Liver (tissue), 9 donors: ENCODE results near the gene CRB2. TPM values are rescaled to one million over a fixed set of nuclear protein-coding genes. Genes with fewer than 3 reads are reported as not detected.

Experiments
- DNase-seq: peaks from one replicate; pipeline ENCODE4 v3.0.0-alpha.2; 2017; ENCODE audit warnings: low spot score
- H3K27ac ChIP-seq, 2 donors: one replicate each; pipeline ENCODE4 v1.7.0; 2013; ENCODE audit warnings: inconsistent platforms in 2 of 2, low read length in 2 of 2, control low read depth in 1 of 2, low read depth in 1 of 2, mild to moderate bottlenecking in 1 of 2
- H3K27me3 ChIP-seq, 4 donors: one replicate each; pipeline versions ENCODE4 v1.6.1 to v1.7.0; 2013; ENCODE audit warnings: low read length in 3 of 4, inconsistent platforms in 1 of 4, mild to moderate bottlenecking in 1 of 4, moderate library complexity in 1 of 4; ENCODE audit not compliant: control insufficient read depth in 4 of 4, insufficient read depth in 4 of 4
- H3K36me3 ChIP-seq, 4 donors: one replicate each; pipeline versions ENCODE4 v1.6.1 to v1.7.0; 2013; ENCODE audit warnings: low read length in 3 of 4, mild to moderate bottlenecking in 3 of 4, low read depth in 1 of 4, moderate library complexity in 1 of 4; ENCODE audit not compliant: control insufficient read depth in 4 of 4, insufficient read depth in 3 of 4
- H3K4me1 ChIP-seq, 4 donors: one replicate each; pipeline versions ENCODE4 v1.6.1 to v1.7.0; 2013; ENCODE audit warnings: low read length in 3 of 4, mild to moderate bottlenecking in 3 of 4, moderate library complexity in 1 of 4; ENCODE audit not compliant: control insufficient read depth in 4 of 4, insufficient read depth in 4 of 4
- H3K4me3 ChIP-seq, 3 donors: one replicate each; pipeline versions ENCODE4 v1.6.1 to v1.7.0; 2013; ENCODE audit warnings: low read length in 3 of 3, control low read depth in 1 of 3, low read depth in 1 of 3, mild to moderate bottlenecking in 1 of 3
- H3K9ac ChIP-seq, 2 donors: one replicate each; pipeline ENCODE4 v1.7.0; 2013; ENCODE audit warnings: low read length in 2 of 2, mild to moderate bottlenecking in 2 of 2, moderate library complexity in 2 of 2, control low read depth in 1 of 2, low read depth in 1 of 2
- H3K9me3 ChIP-seq, 4 donors: one replicate each; pipeline versions ENCODE4 v1.6.1 to v1.7.0; 2013; ENCODE audit warnings: low read length in 3 of 4; ENCODE audit not compliant: control insufficient read depth in 4 of 4
- EGR1 ChIP-seq, 2 donors: IDR thresholded peaks; 2 replicates each; pipeline ENCODE4 v1.6.1; 2016 to 2018; ENCODE audit warnings: antibody characterized with exemption in 2 of 2, low read depth in 2 of 2
- FOXA1 ChIP-seq: IDR thresholded peaks from 2 replicates; pipeline ENCODE4 v1.6.1; 2016; ENCODE audit warnings: antibody characterized with exemption
- GABPA ChIP-seq, 2 donors: IDR thresholded peaks in 1 of 2; conservative IDR thresholded peaks in 1 of 2; 2 replicates each; pipeline ENCODE4 v1.6.1; 2016; ENCODE audit warnings: antibody characterized with exemption in 2 of 2, mild to moderate bottlenecking in 1 of 2, moderate library complexity in 1 of 2
- HNF4A ChIP-seq, 2 donors: conservative IDR thresholded peaks; 2 replicates each; pipeline ENCODE4 v1.6.1; 2016; ENCODE audit warnings: antibody characterized with exemption in 2 of 2, mild to moderate bottlenecking in 2 of 2
- JUND ChIP-seq, 2 donors: IDR thresholded peaks; 2 replicates each; pipeline ENCODE4 v1.6.1; 2016; ENCODE audit warnings: antibody characterized with exemption in 2 of 2
- NR2F2 ChIP-seq: IDR thresholded peaks from 2 replicates; pipeline ENCODE4 v1.6.1; 2016; ENCODE audit warnings: antibody characterized with exemption
- RAD21 ChIP-seq, 2 donors: IDR thresholded peaks; 2 replicates each; pipeline ENCODE4 v1.6.1; 2016; ENCODE audit warnings: antibody characterized with exemption in 2 of 2, mild to moderate bottlenecking in 2 of 2
- RXRA ChIP-seq, 2 donors: IDR thresholded peaks; 2 replicates each; pipeline ENCODE4 v1.6.1; 2017 to 2018; ENCODE audit warnings: antibody characterized with exemption in 2 of 2, mild to moderate bottlenecking in 1 of 2
- SP1 ChIP-seq: IDR thresholded peaks from 2 replicates; pipeline ENCODE4 v1.6.1; 2018; ENCODE audit warnings: antibody characterized with exemption, mild to moderate bottlenecking
- TAF1 ChIP-seq: conservative IDR thresholded peaks from 2 replicates; pipeline ENCODE4 v1.6.1; 2016; ENCODE audit warnings: antibody characterized with exemption, mild to moderate bottlenecking
- WGBS: extraction: QIAGEN DNeasy Blood & Tissue Kit; methylation state at CpG from one replicate; pipeline ENCODE4 v1.1.7; 2013; 5-methylcytosine and 5-hydroxymethylcytosine counted together
- polyA plus RNA-seq, 2 donors: library from polyadenylated mRNA; stranded (reverse) in 1 of 2; unstranded in 1 of 2; fragments of 200-250 nt in 1 of 2; fragments of >200 nt in 1 of 2; fragmentation: Nextera tagmentation in 1 of 2; extraction: Ambion mirVana in 1 of 2; gene quantifications; one replicate each; pipeline versions ENCODE4 v1.2.1 to v1.2.3, GENCODE V29; 2013 to 2015
- total RNA-seq, 2 donors: library from RNA; depleted of rRNA; stranded (reverse); fragments of >200 nt; gene quantifications; one replicate each; pipeline ENCODE4 v1.2.3, GENCODE V29; 2014
- TF ChIP-seq, protein P1 (sequence below): IDR thresholded peaks from 2 replicates; pipeline ENCODE4 v1.6.1; 2016; ENCODE audit warnings: antibody characterized with exemption
- TF ChIP-seq, protein P2 (sequence below): IDR thresholded peaks from 2 replicates; pipeline ENCODE4 v1.6.1; 2016; ENCODE audit warnings: antibody characterized with exemption, mild to moderate bottlenecking
- donor health status: healthy.
- donor health status: healthy.
- donor health status: healthy.
- donor health status: healthy.
- donor health status: healthy.

CRB2 gene
- total and polyA plus RNA-seq, 4 donors = 1.7 TPM; not detected in 3

DNA sequence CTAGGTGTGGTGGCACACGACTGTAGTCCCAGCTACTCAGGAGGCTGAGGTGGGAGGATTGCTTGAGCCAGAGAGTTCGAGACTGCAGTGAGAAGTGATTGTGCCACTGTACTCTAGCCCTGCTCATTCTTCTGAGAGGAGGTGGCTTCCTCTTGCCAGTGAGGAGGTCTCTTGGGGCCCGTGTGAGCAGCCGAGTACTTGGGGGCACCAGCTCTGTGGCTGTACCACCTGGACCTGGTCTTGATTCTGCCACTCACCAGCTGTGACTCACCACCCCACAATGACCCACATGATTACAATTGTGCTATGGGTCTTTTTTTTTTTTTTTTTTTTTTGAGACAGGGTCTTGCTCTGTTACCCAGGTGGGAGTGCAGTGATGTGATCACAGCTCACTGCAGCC is 18.0 kb upstream of the CRB2 start:
- TF ChIP-seq SP1 = no peak
- no peak for TF ChIP-seq RAD21 (IDR thresholded peaks at IDR 0.05)
- no peak for TF ChIP-seq TAF1
- TF ChIP-seq, protein P1, sequence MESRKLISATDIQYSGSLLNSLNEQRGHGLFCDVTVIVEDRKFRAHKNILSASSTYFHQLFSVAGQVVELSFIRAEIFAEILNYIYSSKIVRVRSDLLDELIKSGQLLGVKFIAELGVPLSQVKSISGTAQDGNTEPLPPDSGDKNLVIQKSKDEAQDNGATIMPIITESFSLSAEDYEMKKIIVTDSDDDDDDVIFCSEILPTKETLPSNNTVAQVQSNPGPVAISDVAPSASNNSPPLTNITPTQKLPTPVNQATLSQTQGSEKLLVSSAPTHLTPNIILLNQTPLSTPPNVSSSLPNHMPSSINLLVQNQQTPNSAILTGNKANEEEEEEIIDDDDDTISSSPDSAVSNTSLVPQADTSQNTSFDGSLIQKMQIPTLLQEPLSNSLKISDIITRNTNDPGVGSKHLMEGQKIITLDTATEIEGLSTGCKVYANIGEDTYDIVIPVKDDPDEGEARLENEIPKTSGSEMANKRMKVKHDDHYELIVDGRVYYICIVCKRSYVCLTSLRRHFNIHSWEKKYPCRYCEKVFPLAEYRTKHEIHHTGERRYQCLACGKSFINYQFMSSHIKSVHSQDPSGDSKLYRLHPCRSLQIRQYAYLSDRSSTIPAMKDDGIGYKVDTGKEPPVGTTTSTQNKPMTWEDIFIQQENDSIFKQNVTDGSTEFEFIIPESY = no peak
- Histone ChIP-seq H3K27me3 (no peaks in the 10 kb centered on the region), H3K9ac (no peak overlapping the region), H3K4me1 (no peaks in the 10 kb centered on the region), H3K27ac (no peak overlapping the region), H3K4me3 (no peak overlapping the region), H3K9me3 (no peaks in the 10 kb centered on the region), H3K36me3 (no peaks in the 10 kb centered on the region)
- 89% methylated on average over 4 of the region's 4 CpGs for WGBS
- no peak for DNase-seq

DNA sequence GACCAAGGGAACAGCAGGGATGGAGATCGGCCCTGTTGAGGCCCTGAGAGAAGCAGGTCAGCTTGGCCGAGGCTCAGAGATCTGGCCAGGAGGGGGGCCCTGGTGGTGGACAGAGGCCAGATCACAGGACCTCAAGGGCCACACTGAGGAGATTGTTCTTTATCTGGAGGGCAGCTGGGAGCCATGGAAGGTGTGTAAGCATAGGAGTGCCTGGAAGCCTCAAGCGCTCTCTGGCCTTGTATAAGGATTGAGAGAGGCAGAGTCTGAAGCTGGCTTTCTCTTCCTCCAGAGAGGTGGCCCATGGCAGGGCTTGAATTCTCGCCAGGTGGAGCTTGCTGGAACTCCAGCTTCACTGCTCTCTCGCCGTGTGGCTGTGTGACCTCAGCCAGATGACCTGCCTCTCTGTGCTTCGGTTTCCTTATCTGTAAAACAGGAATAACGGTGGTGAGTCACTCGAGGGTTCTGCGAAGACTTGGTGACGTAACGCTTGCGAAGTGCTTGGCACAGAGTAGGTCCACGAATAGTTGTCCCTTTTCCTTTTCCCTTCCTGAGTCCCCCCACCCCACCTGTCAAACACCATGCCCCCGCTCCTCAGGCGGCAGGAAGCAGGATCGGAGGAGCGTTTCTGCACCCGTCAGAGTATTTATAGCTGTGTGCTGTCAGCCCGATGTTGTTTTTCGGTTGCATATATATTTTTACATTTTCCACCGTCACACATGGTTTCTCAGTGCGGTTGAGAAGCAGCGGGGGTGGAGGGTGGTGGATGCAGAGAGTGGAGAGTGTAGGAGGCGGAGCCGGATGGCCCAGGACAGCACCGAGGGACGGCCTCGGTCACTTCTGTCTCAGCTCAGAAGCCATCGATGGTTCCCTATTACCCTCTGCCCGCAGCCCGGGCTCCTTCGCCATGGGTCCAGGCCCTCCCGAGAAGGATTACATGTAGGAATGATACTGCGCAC is 17.0 kb upstream of the CRB2 start:
- no peak for DNase-seq
- 76% methylated on average over 35 of the region's 35 CpGs for WGBS
- H3K9ac ChIP-seq = no peak overlapping the region

More for the DNA sequence above, 17.0 kb upstream of the CRB2 start:
- no peak overlapping the region for H3K27ac ChIP-seq
- no peaks in the 10 kb centered on the region for H3K36me3 ChIP-seq
- H3K4me1 ChIP-seq = no peaks in the 10 kb centered on the region
- H3K4me3 ChIP-seq = no peak overlapping the region
- no peak for TF ChIP-seq TAF1
- TF ChIP-seq FOXA1 = no peak
- TF ChIP-seq JUND (IDR thresholded peaks at IDR 0.05) = no peak
- TF ChIP-seq NR2F2 = no peak
- TF ChIP-seq, protein P2, sequence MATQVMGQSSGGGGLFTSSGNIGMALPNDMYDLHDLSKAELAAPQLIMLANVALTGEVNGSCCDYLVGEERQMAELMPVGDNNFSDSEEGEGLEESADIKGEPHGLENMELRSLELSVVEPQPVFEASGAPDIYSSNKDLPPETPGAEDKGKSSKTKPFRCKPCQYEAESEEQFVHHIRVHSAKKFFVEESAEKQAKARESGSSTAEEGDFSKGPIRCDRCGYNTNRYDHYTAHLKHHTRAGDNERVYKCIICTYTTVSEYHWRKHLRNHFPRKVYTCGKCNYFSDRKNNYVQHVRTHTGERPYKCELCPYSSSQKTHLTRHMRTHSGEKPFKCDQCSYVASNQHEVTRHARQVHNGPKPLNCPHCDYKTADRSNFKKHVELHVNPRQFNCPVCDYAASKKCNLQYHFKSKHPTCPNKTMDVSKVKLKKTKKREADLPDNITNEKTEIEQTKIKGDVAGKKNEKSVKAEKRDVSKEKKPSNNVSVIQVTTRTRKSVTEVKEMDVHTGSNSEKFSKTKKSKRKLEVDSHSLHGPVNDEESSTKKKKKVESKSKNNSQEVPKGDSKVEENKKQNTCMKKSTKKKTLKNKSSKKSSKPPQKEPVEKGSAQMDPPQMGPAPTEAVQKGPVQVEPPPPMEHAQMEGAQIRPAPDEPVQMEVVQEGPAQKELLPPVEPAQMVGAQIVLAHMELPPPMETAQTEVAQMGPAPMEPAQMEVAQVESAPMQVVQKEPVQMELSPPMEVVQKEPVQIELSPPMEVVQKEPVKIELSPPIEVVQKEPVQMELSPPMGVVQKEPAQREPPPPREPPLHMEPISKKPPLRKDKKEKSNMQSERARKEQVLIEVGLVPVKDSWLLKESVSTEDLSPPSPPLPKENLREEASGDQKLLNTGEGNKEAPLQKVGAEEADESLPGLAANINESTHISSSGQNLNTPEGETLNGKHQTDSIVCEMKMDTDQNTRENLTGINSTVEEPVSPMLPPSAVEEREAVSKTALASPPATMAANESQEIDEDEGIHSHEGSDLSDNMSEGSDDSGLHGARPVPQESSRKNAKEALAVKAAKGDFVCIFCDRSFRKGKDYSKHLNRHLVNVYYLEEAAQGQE = no peak
- TF ChIP-seq RXRA (IDR thresholded peaks at IDR 0.05) = no peak
- no peak for TF ChIP-seq GABPA (IDR thresholded peaks at IDR 0.05 in 1 of 2, conservative IDR thresholded peaks at IDR 0.05 in 1 of 2)
- TF ChIP-seq EGR1 (IDR thresholded peaks at IDR 0.05; ENCODE audit: low read depth in 2 of 2) = no peak
- TF ChIP-seq HNF4A (conservative IDR thresholded peaks at IDR 0.05) = no peak
- no peaks in the 10 kb centered on the region for H3K27me3 ChIP-seq
- no peaks in the 10 kb centered on the region for H3K9me3 ChIP-seq
